ENCODE measurements around the gene CHRNA1. TPM values are rescaled to one million over a fixed set of nuclear protein-coding genes. Genes with fewer than 3 reads are reported as not detected.

Gene CHRNA1
- total and polyA plus RNA-seq, 9 of the 15 experiments (the other 6 are each of a cell fraction or from before 2014, with no cell fraction given): not detected

DNA sequence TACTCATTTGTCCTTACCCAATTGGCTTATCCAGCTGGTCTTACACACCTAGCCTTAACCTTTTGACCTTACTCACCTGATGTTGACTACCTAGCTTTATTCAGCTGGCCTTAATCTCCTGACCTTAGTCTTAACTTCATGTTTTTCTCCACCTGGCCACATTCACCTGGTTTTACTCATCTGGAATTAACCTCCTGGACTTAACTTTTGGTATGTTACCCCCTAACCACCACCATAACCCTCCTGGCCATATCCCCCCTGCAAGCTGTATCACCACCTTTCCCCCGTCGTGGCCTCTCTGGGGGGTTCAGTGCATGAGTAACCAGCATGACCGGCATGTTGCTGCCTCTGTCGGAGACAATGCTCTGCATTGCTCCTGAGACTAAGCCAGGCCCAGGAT is 45.7 kb downstream of the CHRNA1 start:
- in situ Hi-C loops (cut with MboI) (no loop called here), intact Hi-C loops (cut with micrococcal nuclease) (no loop called here)
- no peaks in the 10 kb centered on the region for H3K79me2 ChIP-seq (ENCODE audit: control insufficient read depth, insufficient read depth, low read length)
- H3K4me2 ChIP-seq (ENCODE audit: insufficient read depth, low read length): no peak overlapping the region
- FAIRE-seq: no peak
- no peak overlapping the region for H3K9ac ChIP-seq (ENCODE audit: insufficient read depth in 1 of 2, low read depth in 2 of 2, low read length in 2 of 2)
- H3K27me3 ChIP-seq (ENCODE audit: control insufficient read depth in 2 of 2, insufficient read depth in 2 of 2, low read length in 2 of 2): peaks cover 0 to 4% of the 10 kb centered on the region in 2 experiments; a peak in 2 of 5 replicates
- ATAC-seq: no peak
- no peak overlapping the region for H3K27ac ChIP-seq (ENCODE audit: extremely low read depth, low read depth, low read length)
- DNase-seq (ENCODE audit: extremely low read depth in 1 of 4, low spot score in 3 of 4): no peak
- whole genome bisulfite sequencing (ENCODE audit: insufficient coverage, low coverage, missing lambda C conversion rate): 25% methylated on average over 4 of the region's 4 CpGs
- POLR2A ChIA-PET: interaction anchor here (0.5 to 1.6 kb wide), 3 partner anchors 19 to 361 kb away, joined by 3 to 4 read pairs (median 3); no protein-coding TSS in a partner anchor
- H2AFZ ChIP-seq (ENCODE audit: low read depth, low read length): no peak overlapping the region
- CTCF ChIA-PET (ENCODE audit: low intra/inter-chr PET ratio): no interaction called here
- H4K20me1 ChIP-seq (replicated peaks; ENCODE audit: control insufficient read depth, insufficient read depth, low read length): no peaks in the 10 kb centered on the region
- no peaks in the 10 kb centered on the region for H3K4me1 ChIP-seq (replicated peaks in 1 of 2; ENCODE audit: control insufficient read depth in 2 of 2, insufficient read depth in 2 of 2, low read length in 2 of 2)
- no TSS peak for BruUV-seq (replicated peaks)
- no peaks in the 10 kb centered on the region for H3K9me3 ChIP-seq (replicated peaks; ENCODE audit: control insufficient read depth, insufficient read depth, low read depth, low read length)
- H3K36me3 ChIP-seq (ENCODE audit: control insufficient read depth, insufficient read depth, low read length): no peaks in the 10 kb centered on the region
- H3K9me1 ChIP-seq (ENCODE audit: control insufficient read depth, insufficient read depth, low read length): no peaks in the 10 kb centered on the region
- H3K4me3 ChIP-seq: no peak overlapping the region
- no peak for TF ChIP-seq KLF16 (IDR thresholded peaks at IDR 0.05)
- TF ChIP-seq DNMT1 (IDR thresholded peaks at IDR 0.05): no peak
- TF ChIP-seq SRSF1 (IDR thresholded peaks at IDR 0.05; ENCODE audit: low read depth, low read length): no peak
- TF ChIP-seq MTA2 (IDR thresholded peaks at IDR 0.05; ENCODE audit: low read depth): no peak
- TF ChIP-seq ZNF408 (CRISPR knock-in tag; IDR thresholded peaks at IDR 0.05; ENCODE audit: low read depth): no peak
- TF ChIP-seq TAF15 (IDR thresholded peaks at IDR 0.05; ENCODE audit: low read depth, low read length): no peak
- TF ChIP-seq, protein P1, sequence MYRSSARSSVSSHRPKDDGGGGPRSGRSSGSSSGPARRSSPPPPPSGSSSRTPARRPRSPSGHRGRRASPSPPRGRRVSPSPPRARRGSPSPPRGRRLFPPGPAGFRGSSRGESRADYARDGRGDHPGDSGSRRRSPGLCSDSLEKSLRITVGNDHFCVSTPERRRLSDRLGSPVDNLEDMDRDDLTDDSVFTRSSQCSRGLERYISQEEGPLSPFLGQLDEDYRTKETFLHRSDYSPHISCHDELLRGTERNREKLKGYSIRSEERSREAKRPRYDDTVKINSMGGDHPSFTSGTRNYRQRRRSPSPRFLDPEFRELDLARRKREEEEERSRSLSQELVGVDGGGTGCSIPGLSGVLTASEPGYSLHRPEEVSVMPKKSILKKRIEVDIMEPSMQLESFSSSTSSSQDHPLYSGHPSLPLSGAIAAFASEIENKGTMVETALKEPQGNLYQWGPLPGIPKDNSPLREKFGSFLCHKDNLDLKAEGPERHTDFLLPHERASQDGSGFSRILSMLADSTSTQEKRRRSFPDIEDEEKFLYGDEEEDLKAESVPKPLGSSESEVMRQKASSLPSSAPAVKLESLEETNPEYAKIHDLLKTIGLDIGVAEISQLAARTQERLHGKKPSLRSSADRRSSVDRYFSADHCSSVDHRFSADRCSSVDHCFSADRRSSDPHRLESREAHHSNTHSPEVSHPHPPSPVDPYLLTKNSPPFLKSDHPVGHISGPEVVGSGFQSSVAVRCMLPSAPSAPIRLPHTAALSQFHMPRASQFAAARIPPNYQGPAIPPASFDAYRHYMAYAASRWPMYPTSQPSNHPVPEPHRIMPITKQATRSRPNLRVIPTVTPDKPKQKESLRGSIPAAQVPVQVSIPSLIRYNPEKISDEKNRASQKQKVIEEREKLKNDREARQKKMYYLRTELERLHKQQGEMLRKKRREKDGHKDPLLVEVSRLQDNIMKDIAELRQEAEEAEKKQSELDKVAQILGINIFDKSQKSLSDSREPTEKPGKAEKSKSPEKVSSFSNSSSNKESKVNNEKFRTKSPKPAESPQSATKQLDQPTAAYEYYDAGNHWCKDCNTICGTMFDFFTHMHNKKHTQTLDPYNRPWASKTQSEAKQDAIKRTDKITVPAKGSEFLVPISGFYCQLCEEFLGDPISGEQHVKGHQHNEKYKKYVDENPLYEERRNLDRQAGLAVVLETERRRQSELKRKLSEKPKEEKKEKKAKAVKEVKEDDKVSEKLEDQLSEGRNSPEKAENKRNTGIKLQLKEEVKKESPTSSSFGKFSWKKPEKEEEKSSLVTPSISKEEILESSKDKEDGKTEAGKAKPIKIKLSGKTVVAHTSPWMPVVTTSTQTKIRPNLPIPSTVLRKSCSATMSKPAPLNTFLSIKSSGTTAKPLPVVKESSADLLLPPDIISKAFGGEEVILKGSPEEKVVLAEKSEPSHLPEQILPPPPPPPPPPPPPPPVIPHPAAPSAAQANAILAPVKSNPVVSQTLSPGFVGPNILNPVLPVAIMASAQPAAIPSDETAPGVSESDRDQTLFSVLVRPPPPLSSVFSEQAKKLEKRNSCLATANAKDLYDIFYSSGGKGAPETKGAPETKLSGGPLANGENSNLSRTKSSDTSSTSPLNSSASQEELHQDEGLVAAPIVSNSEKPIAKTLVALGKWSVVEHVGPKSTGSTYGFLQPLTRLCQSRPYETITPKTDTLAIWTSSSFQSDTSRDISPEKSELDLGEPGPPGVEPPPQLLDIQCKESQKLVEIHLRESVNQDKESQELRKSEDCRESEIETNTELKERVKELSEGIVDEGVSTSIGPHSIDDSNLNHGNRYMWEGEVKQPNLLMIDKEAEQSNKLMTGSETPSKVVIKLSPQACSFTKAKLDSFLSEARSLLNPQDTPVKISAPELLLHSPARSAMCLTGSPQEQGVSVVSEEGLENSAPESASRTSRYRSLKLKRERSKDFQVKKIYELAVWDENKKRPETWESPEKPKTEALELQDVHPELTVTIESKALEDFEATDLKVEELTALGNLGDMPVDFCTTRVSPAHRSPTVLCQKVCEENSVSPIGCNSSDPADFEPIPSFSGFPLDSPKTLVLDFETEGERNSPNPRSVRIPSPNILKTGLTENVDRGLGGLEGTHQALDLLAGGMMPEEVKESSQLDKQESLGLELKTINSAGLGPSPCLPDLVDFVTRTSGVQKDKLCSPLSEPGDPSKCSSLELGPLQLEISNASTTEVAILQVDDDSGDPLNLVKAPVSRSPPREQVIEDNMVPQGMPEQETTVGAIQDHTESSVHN (IDR thresholded peaks at IDR 0.05; ENCODE audit: borderline replicate concordance in 1 of 2, low read depth in 1 of 2): no peak
- TF ChIP-seq, protein P2, sequence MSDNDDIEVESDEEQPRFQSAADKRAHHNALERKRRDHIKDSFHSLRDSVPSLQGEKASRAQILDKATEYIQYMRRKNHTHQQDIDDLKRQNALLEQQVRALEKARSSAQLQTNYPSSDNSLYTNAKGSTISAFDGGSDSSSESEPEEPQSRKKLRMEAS (CRISPR knock-in tag; IDR thresholded peaks at IDR 0.05): no peak
- no peak for TF ChIP-seq LCOR (CRISPR knock-in tag; IDR thresholded peaks at IDR 0.05)
- no peak for TF ChIP-seq YY1 (IDR thresholded peaks at IDR 0.05; ENCODE audit: borderline replicate concordance in 1 of 3, control insufficient read depth in 1 of 3, extremely low read depth in 1 of 3, insufficient read depth in 3 of 3, insufficient read length in 1 of 3, insufficient replicate concordance in 2 of 3, low read depth in 1 of 3, low read length in 2 of 3)
- TF ChIP-seq, protein P3, sequence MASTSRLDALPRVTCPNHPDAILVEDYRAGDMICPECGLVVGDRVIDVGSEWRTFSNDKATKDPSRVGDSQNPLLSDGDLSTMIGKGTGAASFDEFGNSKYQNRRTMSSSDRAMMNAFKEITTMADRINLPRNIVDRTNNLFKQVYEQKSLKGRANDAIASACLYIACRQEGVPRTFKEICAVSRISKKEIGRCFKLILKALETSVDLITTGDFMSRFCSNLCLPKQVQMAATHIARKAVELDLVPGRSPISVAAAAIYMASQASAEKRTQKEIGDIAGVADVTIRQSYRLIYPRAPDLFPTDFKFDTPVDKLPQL (IDR thresholded peaks at IDR 0.05; ENCODE audit: extremely low read depth, insufficient read length): no peak
- TF ChIP-seq HNRNPL (IDR thresholded peaks at IDR 0.05; ENCODE audit: low read depth, low read length): no peak
- no peak for TF ChIP-seq NFIX (CRISPR knock-in tag; IDR thresholded peaks at IDR 0.05; ENCODE audit: low read depth)

Measured in K562 (cell line).